NCI-H146 (cell line): Measurements from ENCODE around the gene SYNJ2.
A peak's percentile ranks its signal among the peaks of the same experiment; 100 is the strongest.

Experiments used
- DNase-seq: peaks from one replicate; lab custom pipeline; 2025; lab: John Stamatoyannopoulos, UW

SYNJ2 gene

DNA sequence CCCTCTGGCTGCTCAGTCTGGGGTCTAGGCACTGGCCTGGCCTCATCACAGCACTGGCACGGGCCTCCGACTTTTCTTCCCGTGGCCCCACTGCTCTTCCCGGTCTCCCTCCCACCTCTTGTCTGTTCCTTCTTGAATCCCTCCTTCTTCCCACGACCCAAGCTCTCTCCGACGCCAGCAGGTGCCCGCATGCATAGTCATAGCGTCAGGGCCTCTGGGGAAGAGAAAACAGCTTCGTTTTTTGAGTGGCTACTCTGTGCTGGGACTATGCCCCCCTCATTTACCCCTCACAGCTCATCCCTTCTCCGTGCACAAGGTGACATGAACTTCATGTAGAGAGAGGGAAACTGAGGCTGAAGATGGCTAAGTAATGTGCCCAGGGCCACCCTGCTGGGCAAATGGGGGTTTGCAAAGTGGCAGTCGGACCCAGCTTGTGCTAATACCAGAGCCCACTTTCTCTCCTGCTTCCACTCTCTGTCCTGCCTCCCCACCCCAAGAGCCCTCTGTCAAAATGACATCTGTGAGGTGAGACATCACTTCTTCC lies 59.2 kb downstream of the SYNJ2 start:
- no peak for DNase-seq

DNA sequence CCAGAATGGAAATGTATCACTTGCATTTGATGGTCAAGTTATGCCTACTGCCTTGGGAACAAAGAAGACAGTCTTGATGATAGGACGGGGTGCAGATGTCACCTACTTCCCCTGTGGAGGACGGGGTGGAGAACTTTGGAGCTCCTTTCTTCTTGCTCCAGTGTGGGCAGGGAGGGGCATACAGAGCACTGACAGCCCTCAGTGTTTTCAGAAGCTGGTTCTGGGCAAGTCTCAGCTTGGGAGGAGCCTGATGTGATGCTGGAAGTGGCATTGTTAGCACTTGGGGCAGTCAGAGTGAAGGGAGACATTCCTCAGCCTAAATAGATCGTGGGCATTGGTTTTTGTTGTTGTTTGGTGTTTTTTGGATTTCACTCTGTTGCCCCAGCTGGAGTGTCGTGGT lies 59.7 kb downstream of the SYNJ2 start:
- DNase-seq = no peak

DNA sequence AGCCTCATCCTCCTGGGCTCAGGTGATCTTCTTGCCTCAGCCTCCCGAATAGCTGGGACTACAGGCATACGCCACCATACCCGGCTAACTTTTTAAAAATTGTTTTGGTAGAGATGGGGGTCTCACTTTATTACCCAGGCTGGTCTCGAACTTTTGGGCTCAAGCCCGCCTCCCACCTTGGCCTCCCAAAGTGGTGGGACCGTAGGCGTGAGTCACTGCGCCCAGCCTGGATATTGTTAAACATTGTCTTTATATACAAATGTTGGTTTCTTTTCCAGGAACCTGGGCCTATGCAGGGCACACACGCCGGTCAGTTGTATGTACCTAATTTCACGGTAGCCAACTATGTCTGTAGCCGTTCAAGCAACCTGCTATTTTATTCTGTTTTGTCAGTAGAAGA lies 60.1 kb downstream of the SYNJ2 start:
- DNase-seq = no peak

DNA sequence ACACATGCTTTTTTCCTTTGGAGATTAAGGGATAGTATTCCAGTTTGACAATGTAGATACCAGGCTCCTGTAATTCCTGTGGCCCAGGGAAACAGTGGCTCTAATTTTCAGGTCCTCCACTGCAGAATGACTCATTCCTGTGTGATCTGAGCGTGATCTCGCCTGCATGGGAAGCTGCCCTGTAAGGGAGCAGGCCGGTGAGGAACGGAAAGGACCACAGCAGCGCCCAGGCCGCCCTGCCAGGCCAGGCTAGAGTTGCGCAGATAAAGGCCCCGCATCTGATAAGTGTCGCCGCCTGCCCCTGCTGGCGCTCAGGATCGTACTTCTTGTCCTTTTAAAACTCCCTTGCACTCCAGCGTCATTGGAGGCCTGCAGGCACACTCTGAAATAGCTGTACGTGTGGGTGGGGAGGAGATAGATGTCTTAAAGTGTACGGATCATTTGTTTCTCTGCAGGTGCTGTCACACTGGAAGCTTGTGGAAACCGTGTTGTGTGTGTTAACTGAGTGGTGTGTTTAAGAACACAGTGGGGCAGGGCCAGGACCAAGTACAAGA lies 60.7 kb downstream of the SYNJ2 start:
- no peak for DNase-seq

DNA sequence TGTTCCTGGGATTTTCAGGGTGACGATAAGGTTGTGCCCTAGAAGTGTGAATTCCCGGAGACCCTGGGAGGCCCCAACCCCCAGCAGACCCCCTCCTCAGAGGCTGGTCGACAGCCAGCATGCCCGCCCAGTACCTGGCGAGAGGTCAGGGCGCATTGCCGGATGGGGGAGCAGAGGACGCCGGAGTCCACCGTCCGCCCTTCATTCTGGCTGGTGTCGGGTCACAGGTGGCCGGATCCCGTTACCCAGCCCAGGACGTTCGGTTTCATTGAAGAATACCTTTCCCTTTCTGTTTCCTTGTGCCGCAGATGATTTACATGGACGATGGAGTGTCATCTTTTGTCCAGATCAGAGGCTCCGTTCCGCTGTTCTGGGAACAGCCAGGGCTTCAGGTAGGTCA lies 61.3 kb downstream of the SYNJ2 start:
- DNase-seq = no peak

DNA sequence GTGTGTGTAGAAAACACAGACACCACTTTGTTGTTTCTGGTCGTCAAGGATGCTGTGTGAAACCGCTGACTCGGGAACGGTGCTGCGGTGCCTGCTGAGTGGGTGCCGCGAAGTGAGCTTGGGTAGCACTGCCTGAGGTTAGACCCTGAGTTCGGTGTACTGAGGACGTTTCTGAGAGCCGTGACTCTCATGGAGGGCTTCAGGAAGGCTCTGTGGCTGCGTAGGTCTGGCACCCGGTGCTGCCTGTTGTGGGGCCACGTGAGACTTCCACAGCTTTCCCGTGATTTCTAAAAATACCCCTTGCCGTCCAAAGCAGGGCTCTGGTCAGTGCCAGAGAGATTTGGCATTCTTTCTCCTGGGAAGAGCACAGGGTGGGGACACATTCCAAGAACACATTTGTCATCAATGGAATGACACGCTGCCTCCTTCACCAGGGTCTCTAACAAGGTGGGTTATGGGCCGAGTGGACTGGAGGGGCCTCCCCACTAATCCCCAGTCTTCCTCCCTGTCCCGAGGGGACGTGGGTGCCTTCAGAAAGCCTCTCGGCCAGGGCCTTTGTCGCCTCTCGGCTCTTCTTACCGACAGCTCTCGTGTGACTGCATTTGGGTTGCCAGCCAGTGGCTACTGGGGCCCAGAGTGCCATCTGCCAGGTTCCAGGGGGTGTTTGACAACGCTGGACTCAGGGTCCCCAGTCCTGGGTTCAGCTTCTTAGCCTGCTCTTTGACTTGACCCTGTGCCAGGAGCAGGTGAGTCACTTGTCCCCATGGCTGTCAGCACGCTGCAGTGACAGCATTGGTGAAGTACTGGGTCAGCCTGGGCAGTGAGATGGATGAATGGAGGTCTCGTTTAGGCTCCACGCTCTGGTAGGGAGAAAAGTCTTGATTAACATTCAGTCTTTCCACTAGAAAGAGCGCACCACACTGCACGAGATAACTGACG lies 62.2 kb downstream of the SYNJ2 start:
- DNase-seq = no peak

DNA sequence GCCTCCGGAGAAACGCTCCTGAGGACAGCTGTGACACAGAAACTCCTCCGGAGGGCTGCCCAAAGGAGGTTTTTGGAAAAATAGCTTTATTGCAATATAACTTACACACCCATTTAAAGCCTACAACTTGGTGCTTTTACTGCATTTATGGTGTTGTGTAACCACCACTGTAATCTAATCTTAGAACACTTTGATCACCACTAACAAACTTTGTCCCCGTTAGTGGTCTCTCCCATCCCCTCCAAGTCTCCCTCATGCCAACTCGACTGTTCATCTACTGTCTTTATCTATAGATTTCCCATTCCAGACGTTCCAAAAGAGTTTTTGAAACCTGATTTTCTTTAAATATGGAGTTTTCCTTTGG lies 62.8 kb downstream of the SYNJ2 start:
- DNase-seq = no peak

DNA sequence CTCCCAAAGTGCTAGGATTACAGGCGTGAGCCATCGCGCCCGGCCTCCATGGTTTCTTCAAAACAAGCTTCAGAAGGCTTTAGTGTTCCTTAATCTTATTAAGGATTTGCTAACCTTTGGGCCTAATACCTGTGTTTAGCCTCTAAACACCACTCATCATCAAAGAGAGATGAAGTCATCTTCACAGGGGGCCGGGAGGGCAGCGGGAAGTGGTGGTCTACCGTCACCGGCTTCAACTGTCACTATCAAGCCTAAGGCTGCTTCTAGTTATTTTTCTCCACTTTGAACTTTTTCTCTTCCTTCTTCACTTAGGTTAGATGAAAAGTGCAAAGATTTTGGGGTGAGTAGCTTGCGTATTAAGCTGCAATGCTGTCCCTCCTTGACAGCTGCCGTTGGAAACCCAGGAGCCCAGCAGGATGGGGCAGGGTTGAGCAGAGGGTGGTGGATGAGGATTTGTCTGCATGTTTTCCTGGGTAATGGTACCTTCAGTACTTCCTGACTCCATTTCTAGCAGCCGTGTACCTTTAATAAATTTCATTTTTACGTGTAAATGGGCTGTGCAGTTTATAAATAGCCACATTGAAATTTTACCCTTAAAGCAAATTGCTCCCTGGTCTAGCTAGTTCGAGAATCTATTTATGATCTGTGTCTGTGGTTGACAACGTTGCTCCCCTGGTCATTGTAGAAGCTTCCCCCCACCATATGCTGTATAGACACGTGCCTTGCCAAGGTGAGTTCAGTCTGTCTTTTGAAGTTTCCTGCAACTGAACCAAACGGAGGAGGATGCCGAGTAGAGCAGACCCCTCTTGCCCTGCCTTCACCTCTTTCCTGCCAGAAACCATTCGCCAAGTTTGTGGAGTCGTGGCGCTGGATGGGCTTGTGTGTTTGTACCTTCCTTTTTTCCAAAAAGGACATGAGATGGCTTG lies 64.8 kb downstream of the SYNJ2 start:
- no peak for DNase-seq

DNA sequence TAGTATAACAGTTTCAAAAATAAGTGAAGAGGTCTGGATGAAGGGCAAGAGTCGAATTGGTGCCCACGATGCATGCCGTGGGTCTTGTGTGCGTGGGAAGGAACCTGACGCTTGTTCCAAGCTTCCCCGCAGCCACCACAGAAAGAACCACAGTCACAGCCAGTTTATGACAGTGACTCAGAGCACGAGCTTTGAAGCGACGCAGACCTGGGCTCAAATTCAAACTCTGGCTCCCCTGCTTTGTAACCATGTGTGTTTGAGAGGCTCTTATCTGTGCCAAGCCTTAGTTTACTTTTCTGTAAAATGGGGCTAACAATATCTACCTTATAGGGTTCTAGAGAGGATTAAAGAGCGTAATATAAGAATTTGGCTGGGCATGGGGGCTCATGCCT lies 65.5 kb downstream of the SYNJ2 start:
- no peak for DNase-seq

DNA sequence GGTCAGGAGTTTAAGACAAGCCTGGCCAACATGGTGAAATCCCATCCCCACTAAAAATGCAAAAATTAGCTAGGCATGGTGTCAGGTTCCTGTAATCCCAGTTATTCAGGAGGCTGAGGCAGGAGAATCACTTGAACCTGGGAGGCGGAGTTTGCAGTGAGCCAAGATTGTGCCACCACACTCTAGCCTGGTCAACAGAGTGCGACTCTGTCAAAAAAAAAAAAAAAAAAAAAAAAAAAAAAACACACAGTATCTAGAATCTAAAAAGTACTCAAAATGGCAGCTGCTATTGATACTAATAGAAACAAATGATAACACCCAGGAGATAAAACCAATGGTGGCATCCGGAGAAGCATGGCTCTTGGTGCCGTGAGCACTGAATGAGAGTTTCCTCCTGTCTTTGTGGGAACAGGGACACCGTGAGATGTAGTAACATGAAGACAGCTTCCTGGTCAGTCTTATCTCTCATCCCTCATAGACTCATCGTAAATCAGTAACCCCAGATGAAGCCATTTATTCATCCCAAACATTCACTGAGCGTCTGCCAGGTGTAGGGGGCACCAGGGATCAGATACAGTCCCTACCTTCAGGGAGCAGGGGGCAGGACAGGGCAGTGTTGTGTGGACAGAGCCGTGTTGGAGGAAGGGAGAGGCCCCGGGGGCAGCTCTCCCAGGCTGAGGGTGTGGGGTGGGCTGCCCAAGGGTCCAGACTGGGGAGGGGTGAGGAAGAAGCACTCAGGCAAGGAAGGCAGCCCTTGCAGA lies 66.1 kb downstream of the SYNJ2 start:
- DNase-seq = no peak

DNA sequence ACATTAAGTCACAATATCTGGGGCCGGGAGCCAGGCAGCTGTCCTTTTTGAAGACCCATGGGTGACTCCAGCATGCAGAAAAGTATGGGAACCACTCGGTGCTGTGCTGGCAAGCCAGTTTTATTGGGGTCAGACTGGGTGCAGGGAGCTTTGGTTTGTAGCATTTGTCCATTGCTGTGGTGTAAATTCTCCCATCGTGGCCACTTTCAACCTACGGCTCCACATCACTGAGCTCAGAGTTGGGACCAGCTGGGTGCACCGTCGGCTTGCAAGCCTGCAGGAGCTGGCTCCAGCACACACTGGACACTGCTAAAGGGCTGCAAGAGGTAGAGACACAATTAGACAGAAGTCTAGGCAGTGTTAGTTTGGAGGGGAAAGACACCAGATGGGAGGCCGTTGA lies 66.9 kb downstream of the SYNJ2 start:
- DNase-seq = no peak

DNA sequence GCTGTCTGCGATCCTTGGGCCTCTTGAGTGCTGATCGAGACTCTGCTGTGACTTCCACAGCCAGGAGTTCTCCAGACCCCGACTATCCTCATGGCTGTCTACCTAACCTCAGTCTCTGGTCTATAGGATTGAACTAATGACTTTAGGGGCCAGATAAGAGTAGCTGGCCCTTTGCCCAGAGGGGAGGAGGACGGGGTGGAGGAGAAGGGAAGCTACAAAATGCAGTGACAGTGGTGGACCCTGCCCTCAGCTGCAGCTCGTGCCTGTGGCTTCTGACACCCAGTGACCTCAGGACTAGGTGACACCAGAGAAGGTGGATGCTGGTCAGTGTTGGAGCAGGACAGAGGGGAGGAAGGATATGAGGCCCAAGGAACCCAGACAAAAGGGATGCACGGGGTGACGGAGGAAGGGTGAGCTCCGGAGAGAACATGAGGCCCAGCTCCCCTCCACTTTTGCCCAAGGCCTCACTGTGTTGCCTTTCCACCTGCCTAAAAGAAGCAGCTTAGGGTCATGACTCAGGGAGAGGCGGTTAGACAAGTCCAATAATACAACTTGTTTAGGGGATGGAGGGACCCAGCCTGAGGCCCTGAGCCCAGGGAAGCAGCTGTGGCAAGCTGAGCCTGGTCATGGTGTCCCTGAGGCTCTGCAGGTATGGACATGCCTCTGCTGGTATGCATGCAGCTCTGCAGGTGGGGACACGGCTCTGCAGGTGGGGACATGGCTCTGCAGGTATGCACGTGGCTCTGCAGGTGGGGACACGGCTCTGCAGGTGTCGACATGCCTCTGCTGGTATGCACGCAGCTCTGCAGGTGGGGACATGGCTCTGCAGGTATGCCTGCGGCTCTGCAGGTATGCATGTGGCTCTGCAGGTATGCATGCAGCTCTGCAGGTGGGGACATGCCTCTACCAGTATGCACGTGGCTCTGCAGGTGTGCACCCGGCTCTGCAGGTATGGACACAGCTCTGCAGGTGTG lies 67.7 kb downstream of the SYNJ2 start:
- peak; percentile 54 for DNase-seq

DNA sequence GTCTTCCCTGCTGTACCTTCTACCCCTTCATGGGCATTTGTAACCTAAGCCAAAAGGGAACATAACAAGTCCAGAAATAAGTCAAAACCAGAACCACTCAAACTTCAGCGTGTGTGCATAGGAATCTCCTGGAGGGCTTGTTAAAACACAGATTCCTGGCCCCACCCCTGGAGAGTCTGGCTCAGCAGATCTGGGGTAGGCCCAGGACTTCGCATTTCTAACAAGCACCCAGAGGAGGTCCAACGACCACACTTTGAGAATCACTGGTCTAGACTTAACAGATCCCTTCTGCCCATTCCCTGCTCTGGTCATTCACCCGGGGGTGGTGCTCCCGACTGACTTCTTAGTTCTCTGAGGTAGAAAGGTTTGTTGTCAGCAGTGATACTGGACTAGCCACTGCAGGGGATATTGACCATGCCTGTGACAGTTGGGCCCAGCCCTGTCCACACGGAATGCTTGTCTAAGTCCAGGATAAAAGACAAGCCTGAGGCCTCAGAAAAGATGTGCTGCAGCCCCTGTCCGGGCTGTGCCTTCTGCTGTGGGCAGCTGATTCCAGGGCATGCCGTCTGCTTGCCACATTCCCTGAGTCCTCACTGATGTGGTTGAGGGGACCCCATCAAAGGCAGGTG lies 68.6 kb downstream of the SYNJ2 start:
- no peak for DNase-seq

DNA sequence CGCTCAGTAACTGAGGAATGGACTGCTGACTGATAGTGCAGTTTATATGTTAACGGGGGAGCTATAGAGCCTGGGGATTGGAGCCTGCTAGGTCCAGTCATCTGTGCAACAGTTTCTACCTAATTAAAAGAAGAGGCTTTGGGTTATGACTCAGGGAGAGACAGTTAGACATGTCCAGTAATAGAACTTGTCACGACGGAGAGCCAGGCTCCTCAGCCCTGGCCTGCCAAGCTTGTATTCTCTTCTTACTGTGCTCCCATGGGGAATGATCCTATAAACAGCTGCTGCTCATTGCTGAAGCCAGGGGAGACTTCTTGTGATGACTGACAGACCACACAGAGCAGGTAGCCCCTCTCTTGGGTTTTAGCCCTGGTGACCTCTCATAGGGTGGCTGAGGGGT lies 69.3 kb downstream of the SYNJ2 start:
- DNase-seq = no peak

DNA sequence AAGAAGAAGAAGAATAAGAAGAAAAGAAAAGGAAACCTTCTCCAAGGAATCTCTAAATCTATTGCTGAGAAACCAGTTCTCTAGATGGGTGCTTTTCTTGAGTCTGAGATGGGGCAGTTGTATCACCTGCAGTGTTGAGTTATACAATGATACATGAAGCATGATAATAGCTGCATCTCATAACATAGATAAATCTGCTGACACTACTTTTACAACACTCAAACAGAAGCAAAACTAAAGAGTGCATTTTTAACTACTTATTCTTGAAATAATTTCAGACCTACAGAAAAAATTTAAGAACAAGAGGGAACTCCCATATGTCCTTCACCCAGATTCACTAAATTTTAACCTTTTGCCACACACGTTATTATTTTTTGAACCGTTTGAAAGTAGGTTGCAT lies 70.3 kb downstream of the SYNJ2 start:
- DNase-seq = no peak

DNA sequence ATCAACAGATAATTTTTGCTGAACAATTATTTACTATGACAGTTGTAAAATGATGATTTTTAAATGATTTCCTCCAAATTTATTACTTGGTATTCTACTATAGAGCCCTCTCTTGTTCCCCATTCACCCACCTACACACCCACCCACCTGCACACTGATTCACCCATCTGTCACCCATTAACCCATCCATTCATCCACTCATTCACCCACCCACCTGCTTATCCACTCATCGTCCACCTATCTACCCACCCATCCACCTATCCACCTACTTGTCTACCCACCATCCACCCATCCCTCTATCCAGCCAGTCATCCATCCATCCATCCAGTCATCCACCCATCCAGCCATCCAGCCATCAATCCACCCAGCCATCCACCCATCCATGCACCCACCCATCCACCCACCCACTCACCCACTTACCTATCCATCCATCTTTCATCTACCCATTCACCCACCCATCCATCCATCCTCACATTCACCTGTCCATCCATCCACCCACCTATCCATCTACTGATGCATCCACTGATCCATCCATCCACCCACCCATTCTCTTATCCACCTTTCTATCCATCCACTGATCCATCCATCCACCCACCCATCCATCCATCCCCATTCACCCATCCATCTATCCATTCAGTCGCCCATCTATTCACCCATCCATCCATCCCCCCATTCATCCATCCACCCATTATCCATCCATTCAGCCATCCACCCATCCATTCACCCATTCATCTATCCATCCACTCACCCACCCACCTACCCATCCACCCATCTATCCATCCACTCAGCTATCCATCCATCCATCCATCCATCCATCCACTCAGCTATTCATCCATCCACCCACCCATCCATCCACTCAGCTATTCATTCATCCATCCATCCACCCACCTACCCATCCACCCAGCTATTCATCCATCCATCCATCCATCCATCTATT lies 72.0 kb downstream of the SYNJ2 start:
- DNase-seq = no peak

DNA sequence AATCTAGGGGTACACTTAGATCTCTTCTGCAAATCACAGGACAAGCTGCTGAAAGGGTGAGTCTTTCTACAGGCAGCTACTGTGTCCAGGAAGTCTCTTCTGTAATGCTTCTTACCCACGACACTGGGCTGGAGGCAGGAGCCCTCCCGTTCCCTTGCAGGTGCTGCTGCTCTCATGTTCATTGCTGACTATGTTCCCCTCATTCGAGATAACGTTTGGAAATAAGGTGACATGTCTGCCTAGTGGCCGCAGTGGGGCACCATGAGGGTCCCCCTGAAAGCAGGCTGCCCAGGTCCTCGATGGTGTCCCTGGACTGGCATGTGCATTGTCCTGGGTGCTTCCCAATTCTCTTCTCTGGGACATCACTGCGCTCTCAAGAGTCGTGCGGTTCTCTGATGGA lies 74.7 kb downstream of the SYNJ2 start:
- DNase-seq = no peak

DNA sequence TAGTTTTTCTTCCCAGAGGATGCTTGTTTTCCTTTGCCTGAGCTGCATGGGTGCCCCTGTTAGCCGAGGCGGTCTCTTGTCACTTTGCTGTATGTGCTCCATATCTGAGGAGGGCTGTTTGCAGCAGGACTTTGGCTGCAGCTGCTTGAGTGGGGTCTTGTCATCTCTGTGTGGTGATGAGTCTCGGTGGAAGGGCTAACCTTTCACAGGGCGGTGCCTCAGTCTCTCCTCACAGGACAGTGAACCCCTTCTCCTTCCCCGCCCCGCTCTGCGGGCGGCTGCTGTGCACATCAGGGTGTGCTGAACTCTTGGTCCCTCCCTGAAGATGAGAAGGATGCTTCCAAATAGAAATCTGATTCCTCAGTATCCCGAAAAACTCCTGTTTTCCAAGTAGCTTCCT lies 75.1 kb downstream of the SYNJ2 start:
- DNase-seq = no peak
